GM18907 (cell line): ENCODE results near the gene PLPP6.

Experiments used
- ATAC-seq: cut with Tn5 transposase; IDR thresholded peaks from one replicate; pipeline ENCODE4 v1.9.1; 2021; ENCODE audit warnings: mild to moderate bottlenecking, moderate library complexity; ENCODE audit not compliant: unreplicated experiment

The PLPP6 gene

DNA sequence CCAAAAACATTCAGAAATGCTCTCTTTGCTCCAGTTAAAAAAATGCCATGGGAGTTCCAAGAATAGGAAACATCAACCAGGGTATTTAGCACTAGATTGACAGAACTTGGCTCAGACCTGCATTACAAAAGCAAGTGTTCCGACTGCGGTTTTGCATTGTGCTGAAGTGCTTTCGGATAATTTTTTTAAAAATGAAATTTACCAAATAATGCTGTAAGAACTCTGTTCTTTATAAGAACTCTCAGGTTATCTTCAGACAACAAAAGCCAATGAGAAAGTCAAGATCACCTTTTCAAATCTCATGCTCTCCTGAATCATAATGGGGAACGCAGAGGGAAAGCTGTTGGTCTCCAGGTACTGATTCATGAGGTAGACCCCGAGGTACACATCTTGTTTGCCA, 483 bp upstream of the PLPP6 start:
- peak; percentile 7 for ATAC-seq

DNA sequence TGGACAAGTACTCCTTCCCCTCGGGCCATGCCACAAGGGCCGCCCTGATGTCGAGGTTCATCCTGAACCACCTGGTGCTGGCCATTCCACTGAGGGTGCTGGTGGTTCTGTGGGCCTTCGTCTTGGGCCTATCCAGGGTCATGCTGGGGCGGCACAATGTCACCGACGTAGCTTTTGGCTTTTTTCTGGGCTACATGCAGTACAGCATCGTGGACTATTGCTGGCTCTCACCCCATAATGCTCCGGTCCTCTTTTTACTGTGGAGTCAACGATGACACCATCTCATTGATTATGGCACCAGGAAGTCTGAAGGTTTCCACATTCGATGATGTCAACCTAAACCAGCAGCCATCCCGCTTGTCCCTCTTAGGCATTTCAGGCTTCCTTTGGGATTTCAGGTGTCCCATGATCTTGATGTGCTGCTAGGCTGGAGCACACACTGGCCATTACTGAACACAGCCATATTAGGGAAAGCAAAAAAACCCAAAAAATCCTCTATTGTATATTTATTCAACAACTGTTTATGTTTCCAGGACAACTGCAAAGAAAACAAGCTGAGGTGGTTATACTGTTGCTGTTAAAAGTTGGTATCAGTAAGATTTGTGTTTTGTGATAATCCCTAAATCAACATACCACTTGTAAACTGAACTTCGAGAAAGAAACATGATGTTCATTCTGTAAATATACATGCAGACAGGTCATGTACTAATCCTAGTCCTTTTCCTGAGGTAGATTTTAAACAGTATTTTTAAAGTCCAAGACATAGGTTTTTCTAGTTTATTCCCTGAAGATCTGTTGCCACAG, 1.1 kb downstream of the PLPP6 start:
- no peak for ATAC-seq

DNA sequence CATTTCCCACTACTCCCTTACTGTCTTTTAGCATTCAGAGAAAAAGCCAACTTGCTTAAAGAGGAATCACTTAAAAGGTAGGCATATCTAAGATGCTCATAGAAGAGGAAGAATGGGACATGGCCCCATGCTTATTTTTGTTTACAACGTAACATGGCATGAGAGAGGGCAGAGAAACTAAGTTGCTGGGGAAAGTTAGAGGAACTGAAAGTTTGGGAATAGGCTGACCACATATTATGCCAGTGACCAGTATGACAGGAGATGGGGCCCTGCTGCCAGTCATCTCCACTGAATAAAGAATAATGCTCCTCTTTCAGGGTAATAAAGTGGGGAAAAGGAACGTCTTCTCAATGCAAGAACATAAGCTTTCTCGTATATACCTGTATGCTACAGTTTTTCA, 1.9 kb downstream of the PLPP6 start:
- ATAC-seq, result no peak

DNA sequence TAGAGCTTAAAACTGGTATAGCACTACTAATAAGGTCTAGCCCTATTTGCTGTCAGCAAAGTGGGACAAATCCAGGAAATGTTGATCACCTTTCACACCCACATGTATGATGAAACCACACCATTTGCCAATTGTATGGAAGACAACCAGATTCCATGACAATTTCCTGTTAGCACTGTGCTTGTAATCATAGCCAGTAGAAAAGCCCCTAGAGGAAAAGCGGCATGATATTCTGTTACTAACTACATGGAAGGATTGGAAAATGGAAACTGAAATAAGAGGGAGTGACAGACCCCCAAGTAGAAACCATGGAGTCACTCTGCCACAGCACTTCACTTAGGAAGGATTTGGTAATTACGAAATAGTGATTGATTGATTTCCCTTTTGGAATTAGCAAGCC, 3.3 kb downstream of the PLPP6 start:
- no peak for ATAC-seq

DNA sequence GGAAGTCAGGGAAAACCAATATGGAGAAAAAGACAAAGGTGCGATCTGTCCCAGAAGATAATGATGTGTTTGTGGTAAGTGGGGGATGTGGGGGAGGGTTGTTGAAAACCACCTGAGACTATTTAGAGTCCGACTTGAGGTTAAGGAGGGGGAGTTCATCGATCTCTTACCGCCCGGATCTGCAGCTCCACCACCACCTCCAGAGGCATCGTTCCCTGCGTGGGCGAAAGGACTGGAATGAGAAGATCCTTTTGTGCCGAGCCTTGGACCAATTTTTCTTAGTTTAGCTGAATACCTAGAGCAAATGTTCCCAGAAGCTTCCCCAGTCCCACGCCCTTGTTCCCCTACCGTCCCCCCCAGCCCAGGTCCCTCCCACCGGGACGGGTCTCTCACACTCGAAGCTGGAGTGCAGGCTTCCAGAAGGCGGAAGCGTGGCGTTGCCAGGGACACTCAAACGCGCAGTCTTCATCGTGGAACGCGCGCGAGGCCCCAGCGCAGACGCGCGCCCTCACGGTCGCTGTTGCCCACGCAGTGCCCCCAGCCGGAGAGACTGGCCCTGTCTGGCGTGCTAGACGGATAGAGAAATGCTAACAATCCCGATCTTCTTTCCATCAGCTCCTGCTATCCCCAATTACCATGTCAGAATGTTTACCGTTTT, 4.1 kb downstream of the PLPP6 start, which contains the start of gene SPATA6L:
Gene SPATA6L, minus strand, starts transcription at position 439 of the 658 bp plus-strand sequence. Its CDS starts 230 bp downstream, at position 209.
- ATAC-seq, result no peak

DNA sequence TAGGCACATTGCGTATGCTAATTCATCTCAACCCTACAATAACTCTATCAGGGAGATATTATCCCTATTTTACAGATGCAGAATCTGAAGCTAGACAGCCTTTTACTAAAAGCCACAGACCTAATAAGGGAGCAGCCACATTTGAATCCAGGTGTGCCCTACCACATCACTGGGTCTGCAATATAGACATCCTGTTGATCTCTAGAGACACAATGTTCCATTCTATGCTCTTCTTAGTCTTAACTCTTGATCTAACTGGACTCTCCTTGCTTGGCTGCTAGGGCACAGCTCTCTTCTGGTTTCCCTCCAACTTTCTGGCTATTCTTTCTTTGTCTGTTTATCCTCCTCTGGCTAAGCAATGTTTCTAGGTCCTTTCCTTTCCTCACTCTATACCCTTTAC, 5.6 kb downstream of the PLPP6 start:
- ATAC-seq, result no peak

DNA sequence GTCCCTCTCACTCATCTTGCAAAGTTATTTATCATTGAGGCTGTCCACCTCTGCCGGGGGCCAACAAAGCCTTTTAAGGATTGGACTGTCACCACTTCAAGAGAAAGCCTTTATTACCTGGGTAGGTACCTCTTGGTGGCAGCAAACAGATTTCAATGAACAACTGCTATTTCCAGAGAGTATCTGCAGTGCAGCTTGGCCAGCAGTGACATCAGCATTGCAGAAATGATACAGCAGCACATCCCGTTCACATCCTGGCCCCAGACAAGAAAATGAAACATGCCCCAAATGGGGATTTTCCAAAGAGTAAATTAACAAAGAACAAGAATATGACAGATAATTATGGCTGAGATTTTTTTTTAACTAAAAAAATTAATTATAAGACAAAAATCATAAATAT, 6.5 kb downstream of the PLPP6 start:
- no peak for ATAC-seq

DNA sequence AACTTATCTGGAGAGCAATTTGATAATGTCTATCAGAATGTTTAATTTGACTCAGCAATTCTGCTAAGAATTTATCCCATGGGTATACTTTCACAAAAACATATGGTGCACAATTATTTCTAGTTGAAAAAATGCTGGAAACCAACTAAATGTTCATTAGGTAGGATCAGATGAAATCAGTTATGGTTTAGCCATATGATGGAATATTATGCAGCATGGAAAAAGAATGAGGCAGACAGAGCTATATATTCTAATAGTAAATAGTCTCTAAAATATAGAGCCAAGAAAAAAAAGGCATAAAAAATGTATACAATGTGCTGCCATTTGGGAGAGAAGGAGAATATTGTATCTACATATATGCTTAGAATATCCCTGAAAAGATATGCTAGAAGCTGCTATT, 7.8 kb downstream of the PLPP6 start:
- ATAC-seq, result no peak

DNA sequence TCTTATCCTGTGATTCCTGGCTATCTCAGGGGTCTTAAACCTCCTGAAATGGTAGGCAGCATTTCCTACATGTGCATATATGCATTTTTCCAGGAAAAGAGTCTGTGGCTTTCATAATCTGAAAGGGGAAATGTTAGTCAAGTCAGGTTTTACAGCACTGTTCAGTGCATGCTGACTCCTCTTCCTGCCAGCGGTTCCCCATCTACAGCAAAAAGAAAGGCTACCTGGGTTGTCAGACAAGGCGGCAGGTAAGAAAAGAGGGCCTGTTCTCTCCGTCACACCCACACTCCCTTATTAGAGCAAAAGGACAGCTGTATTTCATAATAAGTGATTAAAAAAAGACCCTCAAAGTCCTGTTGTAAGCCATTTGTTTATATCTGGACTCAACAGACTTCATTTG, 8.5 kb downstream of the PLPP6 start:
- no peak for ATAC-seq

DNA sequence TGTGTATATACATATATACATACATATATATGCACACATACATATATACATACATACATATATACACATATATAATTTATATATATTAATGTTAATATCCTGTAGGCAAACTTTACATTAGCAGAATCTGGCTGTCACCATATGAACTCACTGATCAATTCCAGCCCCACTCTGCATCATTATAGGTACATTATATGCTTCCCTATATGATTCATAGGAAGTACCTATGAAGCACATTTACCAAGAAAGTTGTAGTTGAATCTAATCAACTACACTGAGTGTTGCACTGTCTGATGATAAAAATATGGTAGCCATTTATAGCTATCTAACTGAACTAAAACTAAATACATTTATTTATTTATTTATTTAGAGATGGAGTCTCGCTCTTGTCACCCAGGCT, 9.6 kb downstream of the PLPP6 start:
- ATAC-seq, result no peak

DNA sequence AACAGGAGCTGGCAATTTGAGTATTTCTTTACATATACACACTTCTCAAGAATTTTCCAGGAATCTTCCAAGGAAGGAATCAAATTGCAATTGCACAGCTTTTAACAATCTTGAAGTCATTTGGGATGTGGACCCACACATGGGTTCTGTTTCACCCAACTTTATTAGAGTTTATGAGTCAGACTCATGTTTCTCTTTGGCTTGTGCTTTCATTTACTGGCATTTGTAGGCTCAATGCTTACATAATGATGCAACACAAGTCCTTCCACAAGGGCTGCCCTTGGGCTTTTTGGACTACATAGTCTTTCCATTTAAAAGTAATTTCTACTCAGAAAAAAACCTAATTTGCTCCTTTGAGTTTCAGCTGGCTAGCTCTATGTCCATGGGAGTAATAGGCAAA, 12.7 kb downstream of the PLPP6 start:
- ATAC-seq, result no peak

DNA sequence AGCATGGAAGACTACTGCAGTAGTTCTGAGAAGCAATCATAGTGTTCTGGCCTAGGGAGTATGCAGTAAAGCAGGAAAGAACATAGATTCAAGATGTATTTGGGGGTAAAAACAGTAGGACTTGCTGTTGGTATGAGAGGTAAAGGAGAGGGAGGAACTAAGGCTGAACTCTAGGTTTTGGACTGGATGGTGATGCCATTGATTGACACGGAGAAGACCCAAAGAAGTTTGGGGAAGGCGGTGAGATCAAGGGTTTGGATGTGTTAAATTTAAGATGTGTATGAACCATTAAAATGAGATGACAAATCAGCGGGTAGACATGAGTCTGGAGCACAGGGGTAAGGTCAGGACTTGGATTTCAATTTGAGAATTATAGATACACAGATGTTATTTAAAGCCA, 15.3 kb downstream of the PLPP6 start:
- no peak for ATAC-seq

DNA sequence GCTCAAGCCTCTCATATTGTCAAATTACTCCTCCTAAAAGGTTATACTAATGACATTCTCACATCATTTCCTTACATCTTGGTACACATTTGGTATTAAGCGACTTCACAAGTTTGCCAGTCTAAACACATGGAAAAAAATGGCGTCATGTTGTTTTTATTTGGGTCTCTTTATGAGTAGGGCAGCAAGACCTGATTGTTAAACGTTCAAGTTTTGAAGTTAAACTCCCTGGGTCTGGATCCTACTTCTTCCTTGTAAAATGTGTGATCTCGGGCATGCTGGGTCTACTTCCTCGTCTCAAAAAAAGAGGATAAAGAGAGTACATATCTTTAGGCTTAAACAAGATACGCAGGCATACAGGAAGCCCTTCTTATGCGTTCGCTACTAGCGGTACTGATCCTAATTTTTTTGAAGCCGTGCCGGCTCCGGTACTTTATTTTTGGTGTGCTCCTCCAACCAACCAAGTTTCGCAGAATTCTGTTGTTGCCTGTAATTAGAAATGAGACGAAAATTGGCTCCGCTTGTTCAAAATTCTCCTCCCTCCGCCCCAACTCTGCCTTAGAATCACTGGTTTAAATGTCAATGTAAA, 16.7 kb downstream of the PLPP6 start:
- ATAC-seq, result peak; percentile 15

DNA sequence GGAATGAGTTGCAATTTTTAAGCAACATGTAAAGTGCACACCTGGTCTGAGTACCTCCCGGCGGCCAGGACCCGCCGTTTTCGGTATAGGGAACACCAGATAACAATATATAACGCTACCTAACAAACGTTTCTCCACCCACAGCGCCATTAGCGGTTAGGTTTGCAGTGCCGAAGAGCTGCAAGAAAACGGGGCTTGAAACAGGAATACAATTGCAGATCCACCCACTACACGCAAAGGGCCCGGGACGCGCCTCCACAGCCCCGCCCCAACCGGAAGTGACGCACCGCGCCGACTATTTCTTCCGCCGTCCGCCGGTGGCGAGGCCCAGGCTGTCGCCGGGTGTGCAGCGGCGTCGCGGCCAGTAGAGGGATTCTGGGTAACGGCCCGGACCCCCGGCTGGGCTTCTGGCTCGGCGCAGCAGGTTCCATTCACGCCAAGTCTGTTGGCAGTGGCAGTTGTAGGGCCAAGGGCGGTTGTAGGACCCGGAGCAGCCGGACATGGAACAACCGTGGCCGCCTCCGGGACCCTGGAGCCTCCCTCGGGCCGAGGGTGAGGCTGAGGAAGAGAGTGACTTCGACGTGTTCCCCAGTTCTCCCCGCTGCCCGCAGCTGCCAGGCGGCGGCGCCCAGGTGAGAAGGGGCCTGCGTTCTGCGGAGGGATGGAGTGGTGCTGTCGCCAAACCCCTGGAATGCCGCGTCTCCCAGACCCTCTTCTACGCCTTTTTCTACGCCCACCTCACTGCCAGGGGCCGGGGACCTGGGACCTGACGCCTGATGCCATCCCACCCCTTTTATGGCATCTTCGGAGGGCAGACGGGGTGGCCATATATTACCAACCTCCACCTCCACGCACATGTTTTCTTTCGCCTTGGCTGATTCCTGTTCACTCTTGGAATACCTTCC, 17.4 kb downstream of the PLPP6 start, which contains the start of gene CDC37L1:
Gene CDC37L1, plus strand, starts transcription at position 302 of the 905 bp plus-strand sequence. Its CDS starts 199 bp downstream, at position 501.
- peak; percentile 96 for ATAC-seq

DNA sequence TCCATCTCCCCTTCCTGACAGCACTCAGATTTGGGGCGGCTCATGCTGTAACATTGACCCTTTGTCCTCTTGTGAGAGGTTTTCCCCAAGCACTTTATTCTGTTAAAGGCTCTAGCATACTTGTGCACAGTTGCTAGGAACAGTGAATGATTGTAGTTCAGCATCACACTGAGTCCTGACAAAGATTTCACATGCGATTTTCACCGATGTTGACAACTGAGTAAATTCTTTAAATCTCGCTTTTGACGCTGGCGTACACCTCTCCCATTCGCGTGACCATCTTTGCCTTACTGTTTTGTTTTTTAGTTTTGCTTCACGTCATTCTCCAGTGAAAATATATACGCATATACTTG, 18.1 kb downstream of the PLPP6 start:
- peak; percentile 1 for ATAC-seq

DNA sequence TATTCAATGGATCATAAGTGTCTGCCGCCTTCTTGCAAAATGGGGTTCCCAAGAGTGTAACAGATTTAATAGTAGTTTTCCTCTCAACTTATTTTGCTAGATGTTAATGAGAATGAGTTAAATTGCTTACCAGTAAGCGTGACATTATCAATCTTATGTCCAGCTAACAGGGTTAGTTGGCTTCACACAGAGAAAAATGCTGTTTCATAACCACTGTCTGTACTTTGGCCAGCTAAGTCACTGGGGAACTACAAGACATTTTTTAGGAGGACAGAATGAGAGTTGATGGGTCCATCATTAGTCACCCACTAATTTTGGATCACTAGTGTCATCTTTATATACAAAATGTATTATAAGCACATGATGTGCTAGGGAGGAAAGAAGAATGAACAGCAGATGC, 18.7 kb downstream of the PLPP6 start:
- no peak for ATAC-seq

DNA sequence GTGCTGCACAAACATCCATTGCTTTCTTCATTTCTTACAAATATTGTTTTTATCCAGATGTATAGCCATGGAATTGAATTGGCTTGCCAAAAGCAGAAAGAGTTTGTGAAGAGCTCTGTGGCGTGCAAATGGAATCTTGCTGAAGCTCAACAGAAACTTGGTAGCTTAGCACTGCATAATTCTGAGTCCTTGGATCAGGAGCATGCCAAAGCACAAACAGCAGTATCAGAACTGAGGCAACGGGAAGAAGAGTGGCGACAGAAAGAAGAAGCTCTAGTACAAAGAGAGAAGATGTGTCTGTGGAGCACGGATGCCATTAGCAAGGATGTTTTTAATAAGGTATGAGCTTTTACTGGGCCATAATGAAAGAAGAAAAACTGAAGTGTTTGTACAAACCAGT, 22.7 kb downstream of the PLPP6 start:
- no peak for ATAC-seq

DNA sequence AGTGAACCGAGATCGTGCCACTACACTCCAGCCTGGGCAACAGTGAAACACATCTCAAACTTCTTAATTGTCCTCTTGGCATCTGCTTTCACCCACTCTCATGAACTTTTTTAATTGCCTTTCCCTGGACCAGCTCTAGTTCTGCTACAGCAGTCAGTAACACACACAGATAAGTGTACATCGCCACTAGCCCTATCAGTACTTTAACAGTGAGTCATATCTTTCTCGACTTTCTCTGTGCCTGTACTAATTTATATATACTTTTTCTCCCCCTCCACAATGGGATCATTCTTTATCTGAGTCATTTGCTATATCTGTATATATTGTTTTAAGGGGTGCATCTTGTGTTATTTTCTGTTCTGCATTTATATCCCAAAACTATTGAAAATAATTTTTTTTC, 24.0 kb downstream of the PLPP6 start:
- no peak for ATAC-seq

DNA sequence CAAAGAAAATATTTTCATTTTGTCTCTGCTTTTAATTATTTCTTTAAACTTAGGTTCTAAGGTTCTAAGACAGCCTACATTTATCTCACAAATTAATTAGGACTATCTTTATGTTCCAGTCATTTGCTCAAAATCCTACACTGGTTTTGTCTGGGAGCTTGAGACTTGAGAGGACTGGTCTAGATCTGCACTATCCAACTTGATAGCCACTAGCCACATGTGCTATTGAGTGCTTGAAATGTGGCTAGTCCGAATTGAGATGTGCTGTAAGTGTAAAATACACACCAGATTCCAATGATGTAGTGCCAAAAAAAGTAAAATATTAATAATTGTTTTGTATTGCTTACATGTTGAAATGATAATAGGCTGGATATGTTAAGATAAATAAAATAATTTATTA, 24.5 kb downstream of the PLPP6 start:
- ATAC-seq, result no peak

DNA sequence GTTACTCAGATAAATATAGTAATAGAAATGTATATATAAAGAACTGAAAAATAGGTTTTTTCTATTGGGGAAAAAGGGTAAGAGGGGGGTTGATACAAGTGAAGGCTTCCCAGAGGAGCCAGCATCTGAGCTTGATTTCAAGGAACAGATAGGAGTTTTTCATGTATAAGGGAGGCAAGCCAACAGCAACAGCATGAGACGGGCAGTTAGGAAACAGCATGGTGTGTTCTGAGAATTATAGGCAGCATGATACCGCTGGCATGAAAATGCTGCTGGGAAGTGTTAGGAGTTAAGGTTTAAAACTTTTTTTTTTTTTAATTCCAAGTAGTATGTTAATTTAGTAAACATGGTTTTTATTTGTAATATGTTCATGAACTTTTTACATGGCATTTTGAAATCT, 26.9 kb downstream of the PLPP6 start:
- no peak for ATAC-seq

DNA sequence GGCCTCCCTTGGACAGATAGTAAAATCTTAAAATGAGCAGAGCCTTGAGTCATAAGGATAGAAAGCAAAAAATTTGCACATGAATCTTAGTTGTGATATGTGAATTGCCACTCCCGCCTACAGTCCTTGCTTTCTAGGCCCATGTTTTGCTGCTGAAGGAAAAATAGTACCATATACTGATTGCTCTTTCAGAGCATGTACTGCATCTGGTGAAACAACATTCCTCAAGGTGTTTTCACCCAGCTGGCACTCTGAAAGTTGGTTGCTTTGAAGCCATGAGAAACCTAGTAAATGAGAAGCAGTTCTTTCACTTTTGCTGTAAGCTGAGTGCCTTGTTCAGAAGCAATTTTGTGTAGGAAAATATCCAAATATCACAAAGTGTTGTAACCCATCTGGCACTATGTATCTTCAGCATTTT, 27.6 kb downstream of the PLPP6 start:
- ATAC-seq, result peak; percentile 62
